Adrenal gland (tissue), 12 donors: ENCODE results near the gene NAA40. TPM values are rescaled to one million over a fixed set of nuclear protein-coding genes. Genes with fewer than 3 reads are reported as not detected.

ENCODE experiments used
- DNase-seq, 7 donors: peaks; one replicate each; pipeline ENCODE4 v3.0.0-alpha.2; 2019 to 2020
- H3K27ac ChIP-seq, 5 donors: fragments of 200-600 bp; sonication (generic) in 4 of 5; 1 replicate in 3 of 5; 2 replicates in 2 of 5; pipeline versions ENCODE4 v1.5.1 to v1.8.0; 2016 to 2020; ENCODE audit warnings: mild to moderate bottlenecking in 1 of 5
- H3K27me3 ChIP-seq: fragments of 200-600 bp; 2 replicates; pipeline ENCODE4 v1.8.0; 2021
- H3K36me3 ChIP-seq, 2 donors: fragments of 200-600 bp; replicated peaks in 1 of 2; 1 replicate in 1 of 2; 2 replicates in 1 of 2; pipeline versions ENCODE4 v1.5.1 to v1.8.0; 2018 to 2022
- H3K4me1 ChIP-seq, 2 donors: fragments of 200-600 bp; replicated peaks in 1 of 2; 1 replicate in 1 of 2; 2 replicates in 1 of 2; pipeline versions ENCODE4 v1.5.1 to v1.8.0; 2018 to 2021
- H3K4me3 ChIP-seq, 4 donors: fragments of 200-600 bp; sonication (generic) in 3 of 4; one replicate each; pipeline ENCODE4 v1.5.1; 2016 to 2018
- H3K9me3 ChIP-seq, 3 donors: fragments of 200-600 bp; sonication (generic) in 1 of 3; replicated peaks in 1 of 3; 1 replicate in 2 of 3; 2 replicates in 1 of 3; pipeline versions ENCODE4 v1.5.1 to v1.8.0; 2016 to 2021
- POLR2A ChIP-seq, 2 donors: fragments of 450-650 bp; IDR thresholded peaks; one replicate each; pipeline ENCODE4 v1.6.1; 2017; ENCODE audit warnings: antibody characterized with exemption in 2 of 2, mild to moderate bottlenecking in 2 of 2, moderate library complexity in 1 of 2
- WGBS, 4 donors: extraction: QIAGEN DNeasy Blood & Tissue Kit in 2 of 4; methylation state at CpG; one replicate each; pipeline versions ENCODE4 v1.1.5 to v1.1.7; 2013 to 2017; 5-methylcytosine and 5-hydroxymethylcytosine counted together
- intact Hi-C, 2 donors: fragments of 100-400 bp; cut with DNase I; formaldehyde crosslinking; loops; one replicate each; pipeline versions ENCODE4 v1.14.1 to v1.15.0; 2022 to 2023
- polyA plus RNA-seq, 3 donors: library from polyadenylated mRNA; stranded (reverse); fragments of 200-250 nt in 2 of 3; fragments of 350-450 nt in 1 of 3; fragmentation: Illumina TruSeq in 1 of 3; extraction: RNeasy Lipid Tissue Mini Kit (QIAGEN cat#74804) in 1 of 3; gene quantifications; one replicate each; pipeline ENCODE4 v1.2.3, GENCODE V29; 2013 to 2014
- total RNA-seq, 9 donors: library from RNA; depleted of rRNA in 4 of 9; stranded (reverse); fragments of >200 nt in 4 of 9; fragments of 120-200 nt in 1 of 9; fragmentation: NEBNext Ultra II Directional in 1 of 9; extraction: Animal tissue kit (Norgen Biotek cat#: 25700) in 1 of 9; gene quantifications; one replicate each; pipeline versions ENCODE4 v1.1.0 to v1.2.4, GENCODE V29; 2013 to 2023
- TF ChIP-seq, protein P1 (sequence below), 6 experiments: fragments of 450-650 bp in 4 of 6; fragments of 200-600 bp in 2 of 6; sonication (generic) in 1 of 6; IDR thresholded peaks; 1 replicate in 5 of 6; 2 replicates in 1 of 6; pipeline versions ENCODE4 v1.5.1 to v1.8.0; 2016 to 2021; ENCODE audit warnings: antibody characterized with exemption in 6 of 6, mild to moderate bottlenecking in 2 of 6, moderate library complexity in 1 of 6
- donor health status: healthy with polysubstance abuse.
- donor health status: Bipolar disorder and iron deficiency.
- donor health status: DM: yes; HTN: yes; CAD: no.
- donor health status: DM: no; HTN: no; CAD: no.
- donor health status: DM: no; HTN: no; CAD: no.
- donor health status: DM: yes; HTN: yes; CAD: no.

NAA40 gene
- total and polyA plus RNA-seq, 12 donors: 11.6 to 61.3 (median 20.0) TPM

DNA sequence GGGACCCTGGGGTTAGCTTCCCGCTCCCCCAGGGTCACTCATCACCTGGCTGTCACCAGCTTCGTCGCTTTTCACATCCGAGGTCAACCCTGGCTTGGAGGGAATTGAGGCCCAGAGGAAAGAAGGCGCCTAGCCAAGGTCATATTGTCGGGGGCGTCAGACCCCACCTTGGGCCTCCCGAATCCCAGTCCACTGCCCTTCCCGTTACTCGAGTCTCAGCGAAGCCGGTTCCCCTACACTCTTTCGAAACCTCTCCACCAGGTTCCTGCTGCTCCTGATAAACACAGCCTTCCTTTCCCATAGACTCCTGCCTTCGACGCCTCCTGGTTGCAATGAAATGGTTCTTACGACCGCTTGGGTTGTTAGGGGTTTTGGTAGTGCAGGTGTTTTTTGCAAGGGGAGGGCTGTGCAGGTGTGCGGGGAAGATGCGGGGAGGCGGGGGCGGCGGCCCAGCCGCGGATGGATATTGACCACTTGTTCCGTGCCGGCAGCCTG lies 642 bp downstream of the NAA40 start:
- H3K27ac ChIP-seq: peak overlapping the region in 2 of 5 donors; percentile 28 to 77
- H3K36me3 ChIP-seq: no peaks in the 10 kb centered on the region
- H3K9me3 ChIP-seq: no peaks in the 10 kb centered on the region
- no peaks in the 10 kb centered on the region for H3K27me3 ChIP-seq
- TF ChIP-seq, protein P1, sequence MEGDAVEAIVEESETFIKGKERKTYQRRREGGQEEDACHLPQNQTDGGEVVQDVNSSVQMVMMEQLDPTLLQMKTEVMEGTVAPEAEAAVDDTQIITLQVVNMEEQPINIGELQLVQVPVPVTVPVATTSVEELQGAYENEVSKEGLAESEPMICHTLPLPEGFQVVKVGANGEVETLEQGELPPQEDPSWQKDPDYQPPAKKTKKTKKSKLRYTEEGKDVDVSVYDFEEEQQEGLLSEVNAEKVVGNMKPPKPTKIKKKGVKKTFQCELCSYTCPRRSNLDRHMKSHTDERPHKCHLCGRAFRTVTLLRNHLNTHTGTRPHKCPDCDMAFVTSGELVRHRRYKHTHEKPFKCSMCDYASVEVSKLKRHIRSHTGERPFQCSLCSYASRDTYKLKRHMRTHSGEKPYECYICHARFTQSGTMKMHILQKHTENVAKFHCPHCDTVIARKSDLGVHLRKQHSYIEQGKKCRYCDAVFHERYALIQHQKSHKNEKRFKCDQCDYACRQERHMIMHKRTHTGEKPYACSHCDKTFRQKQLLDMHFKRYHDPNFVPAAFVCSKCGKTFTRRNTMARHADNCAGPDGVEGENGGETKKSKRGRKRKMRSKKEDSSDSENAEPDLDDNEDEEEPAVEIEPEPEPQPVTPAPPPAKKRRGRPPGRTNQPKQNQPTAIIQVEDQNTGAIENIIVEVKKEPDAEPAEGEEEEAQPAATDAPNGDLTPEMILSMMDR (IDR thresholded peaks at IDR 0.05): no peak
- TF ChIP-seq POLR2A (IDR thresholded peaks at IDR 0.05): no peak
- H3K4me1 ChIP-seq: peaks cover 10 to 29% of the 10 kb centered on the region in 2 donors
- H3K4me3 ChIP-seq: peak overlapping the region in 3 of 4 donors; percentile 52 to 68 (median 64)
- DNase-seq: peak in 4 of 7 donors; percentile 24 to 47 (median 36)
- 0 to 3% (median 2%) methylated on average over 12 to 26 of the region's 26 CpGs for WGBS, 4 donors
- intact Hi-C loops: no loop called here

DNA sequence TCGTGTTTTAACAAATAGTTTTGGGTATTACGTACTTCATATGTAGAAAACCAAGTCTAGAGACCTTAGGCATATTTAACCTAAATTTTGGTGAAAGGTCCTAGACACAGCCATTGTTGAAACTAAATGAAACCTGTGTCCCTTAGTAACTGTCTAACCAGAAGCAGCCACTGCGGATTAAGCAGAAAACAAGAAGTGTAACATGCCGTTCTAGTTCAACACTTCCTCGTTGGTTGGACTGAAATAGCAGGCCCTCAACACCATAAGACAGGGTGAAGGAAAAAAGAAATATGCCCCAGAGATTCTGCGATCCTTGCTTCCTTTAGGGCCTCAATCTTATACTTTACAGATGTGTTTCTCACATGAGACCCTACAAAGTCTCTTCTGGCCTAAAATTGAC lies 2.0 kb downstream of the NAA40 start:
- Histone ChIP-seq H3K9me3 (no peaks in the 10 kb centered on the region), H3K27ac (no peak overlapping the region), H3K36me3 (no peaks in the 10 kb centered on the region), H3K27me3 (no peaks in the 10 kb centered on the region), H3K4me3 (no peak overlapping the region), H3K4me1 (peaks cover 20 to 43% of the 10 kb centered on the region in 2 donors)
- no peak for DNase-seq
- TF ChIP-seq POLR2A (IDR thresholded peaks at IDR 0.05): no peak
- TF ChIP-seq, protein P1 (IDR thresholded peaks at IDR 0.05): no peak
- intact Hi-C loops: loop anchor here in 1 of 2 donors (10.0 kb wide), 1 partner anchor 176 kb away; the partner anchor contains the start of gene ZFTA
- WGBS, 4 donors: 79 to 89% (median 82%) methylated on average over 6 of the region's 6 CpGs

DNA sequence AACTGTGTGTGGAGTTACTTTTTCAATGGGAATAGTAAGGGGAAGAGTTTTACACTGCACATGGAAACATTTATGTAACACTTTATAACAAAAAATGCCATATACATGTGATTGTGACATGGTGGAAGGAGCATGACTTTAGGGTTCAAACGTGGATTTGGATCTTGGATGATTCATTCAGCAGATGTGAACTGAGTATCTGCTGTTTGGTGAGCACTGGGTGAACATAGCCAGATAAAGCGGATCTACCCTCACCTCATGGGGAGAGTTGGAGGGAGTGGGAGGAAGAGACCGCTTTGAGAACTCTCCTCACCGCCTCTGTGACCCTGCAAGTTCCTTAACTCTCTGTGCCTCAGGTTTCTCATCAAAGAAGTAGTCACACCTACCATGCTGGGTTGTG lies 3.1 kb downstream of the NAA40 start:
- Histone ChIP-seq H3K4me1 (peaks cover 20 to 43% of the 10 kb centered on the region in 2 donors), H3K36me3 (peaks cover 0 to 10% of the 10 kb centered on the region in 2 donors), H3K27ac (no peak overlapping the region), H3K9me3 (no peaks in the 10 kb centered on the region), H3K4me3 (no peak overlapping the region), H3K27me3 (no peaks in the 10 kb centered on the region)
- TF ChIP-seq, protein P1 (IDR thresholded peaks at IDR 0.05): no peak
- TF ChIP-seq POLR2A (IDR thresholded peaks at IDR 0.05): no peak
- 74 to 86% (median 77%) methylated on average over 4 of the region's 4 CpGs for WGBS, 4 donors
- no peak for DNase-seq
- intact Hi-C loops: loop anchor here in 1 of 2 donors (10.0 kb wide), 1 partner anchor 177 kb away; the partner anchor contains the start of gene ZFTA

DNA sequence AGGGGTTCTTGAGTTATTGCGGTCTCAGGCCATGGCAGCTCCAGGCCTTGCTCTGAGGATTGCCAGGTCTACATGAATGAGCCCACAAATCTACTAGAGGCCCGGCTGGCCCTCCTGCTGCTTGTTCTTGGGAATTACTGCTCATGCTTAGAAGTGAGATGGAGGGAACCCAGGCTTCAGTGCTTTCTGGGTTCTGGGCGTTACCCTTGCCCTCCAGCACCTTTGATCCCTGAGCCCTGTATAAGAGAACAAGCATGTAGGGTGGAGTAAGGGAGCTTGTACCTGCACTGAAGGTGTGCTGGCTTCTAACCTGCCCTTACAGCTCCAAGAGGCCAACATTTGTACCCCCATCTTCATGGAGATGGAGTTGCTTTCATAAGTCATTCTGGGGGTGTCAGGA lies 4.0 kb downstream of the NAA40 start:
- H3K27me3 ChIP-seq: no peaks in the 10 kb centered on the region
- intact Hi-C loops: loop anchor here in 1 of 2 donors (10.0 kb wide), 1 partner anchor 178 kb away; the partner anchor contains the start of gene ZFTA
- 87 to 100% (median 91%) methylated on average over 3 of the region's 3 CpGs for WGBS, 4 donors
- TF ChIP-seq POLR2A (IDR thresholded peaks at IDR 0.05): no peak
- TF ChIP-seq, protein P1 (IDR thresholded peaks at IDR 0.05): no peak
- no peak for DNase-seq
- no peak overlapping the region for H3K4me3 ChIP-seq
- no peak overlapping the region for H3K27ac ChIP-seq
- H3K9me3 ChIP-seq: no peaks in the 10 kb centered on the region
- peaks cover 0 to 19% of the 10 kb centered on the region in 2 donors for H3K36me3 ChIP-seq
- peaks cover 20 to 43% of the 10 kb centered on the region in 2 donors for H3K4me1 ChIP-seq
